GM10266 (cell line): Measurements from ENCODE around the gene MLNR.

Experiments used
- DNase-seq: peaks from one replicate; pipeline ENCODE4 v3.0.0; 2012; ENCODE audit errors: extremely low spot score
- CTCF ChIP-seq: IDR thresholded peaks from 2 replicates; pipeline ENCODE4 v1.5.1; 2012; ENCODE audit warnings: mild to moderate bottlenecking, low read depth; ENCODE audit not compliant: control insufficient read depth, insufficient read depth; ENCODE audit errors: missing control alignments

MLNR gene

GRCh38 chr13:49208619-49209018 is 11.5 kb upstream of the MLNR start:
- TF ChIP-seq CTCF, result no peak
- DNase-seq, result no peak

- no peak for DNase-seq
- no peak for TF ChIP-seq CTCF
These were observed 10.0 kb upstream of the MLNR start for GRCh38 chr13:49210114-49210513.

- TF ChIP-seq CTCF, result no peak
These were observed 9.5 kb upstream of the MLNR start for GRCh38 chr13:49210669-49211068.

GRCh38 chr13:49213539-49213938 is 6.6 kb upstream of the MLNR start:
- DNase-seq, result no peak
- TF ChIP-seq CTCF, result no peak

More at GRCh38 chr13:49210669-49211068, 9.5 kb upstream of the MLNR start:
- no peak for DNase-seq

GRCh38 chr13:49213997-49214916 is 5.9 kb upstream of the MLNR start:
- TF ChIP-seq CTCF, result no peak
- no peak for DNase-seq

- no peak for DNase-seq
- TF ChIP-seq CTCF, result no peak
These were observed 5.2 kb upstream of the MLNR start for GRCh38 chr13:49214917-49215376.

- TF ChIP-seq CTCF, result no peak
- no peak for DNase-seq
These were observed 3.8 kb upstream of the MLNR start for GRCh38 chr13:49216334-49216733.
